Prostate gland (tissue), 2 donors: ENCODE data around the gene CMTM8. TPM values are rescaled to one million over a fixed set of nuclear protein-coding genes. Genes with fewer than 3 reads are reported as not detected.

Experiments
- DNase-seq: peaks from one replicate; pipeline ENCODE4 v3.0.0-alpha.2; 2019; ENCODE audit warnings: low spot score
- H3K27ac ChIP-seq, 2 donors: fragments of 200-600 bp; sonication (generic); 2 replicates each; pipeline ENCODE4 v1.5.1; 2017 to 2019
- H3K27me3 ChIP-seq: fragments of 200-600 bp; sonication (generic); replicated peaks from 2 replicates; pipeline ENCODE4 v1.5.1; 2019; ENCODE audit not compliant: insufficient read depth
- H3K36me3 ChIP-seq, 2 donors: fragments of 200-600 bp; sonication (generic); 1 replicate in 1 of 2; 2 replicates in 1 of 2; pipeline versions ENCODE4 v1.5.1 to v1.8.1; 2017 to 2019
- H3K4me1 ChIP-seq: fragments of 200-600 bp; sonication (generic); replicated peaks from 2 replicates; pipeline ENCODE4 v1.5.1; 2019
- H3K4me3 ChIP-seq, 2 donors: fragments of 200-600 bp; sonication (generic); 2 replicates each; pipeline ENCODE4 v1.5.1; 2017 to 2019
- H3K9me3 ChIP-seq: fragments of 200-600 bp; sonication (generic); 2 replicates; pipeline ENCODE4 v1.5.1; 2017
- CTCF ChIP-seq, 4 experiments: fragments of 200-600 bp in 2 of 4; fragments of 450-650 bp in 2 of 4; sonication (generic) in 2 of 4; IDR thresholded peaks; 1 replicate in 3 of 4; 2 replicates in 1 of 4; pipeline ENCODE4 v1.5.1; 2016 to 2019; ENCODE audit warnings: antibody characterized with exemption in 4 of 4, mild to moderate bottlenecking in 2 of 4, moderate library complexity in 2 of 4
- POLR2A ChIP-seq: fragments of 450-650 bp; IDR thresholded peaks from one replicate; pipeline ENCODE4 v1.6.1; 2016; ENCODE audit warnings: antibody characterized with exemption, mild to moderate bottlenecking
- POLR2AphosphoS5 ChIP-seq: sonication (generic); formaldehyde crosslinking; IDR thresholded peaks from one replicate; pipeline ENCODE4 v1.6.1; 2017; ENCODE audit warnings: antibody characterized with exemption
- WGBS: methylation state at CpG from one replicate; pipeline ENCODE4 v1.1.5; 2018; 5-methylcytosine and 5-hydroxymethylcytosine counted together
- intact Hi-C: fragments of 100-400 bp; cut with DNase I; formaldehyde crosslinking; loops from one replicate; pipeline ENCODE4 v1.14.2; 2022
- total RNA-seq, 2 donors: library from RNA; depleted of rRNA; stranded (reverse); fragments of >200 nt; gene quantifications; one replicate each; pipeline ENCODE4 v1.1.0, GENCODE V29; 2016

The CMTM8 gene
- total RNA-seq, 2 donors from 2014 or later, result 28.8 to 30.3 TPM

GRCh38 chr3:32347343-32348125, 109.1 kb downstream of the CMTM8 start:
- intact Hi-C loops, result no loop called here
- TF ChIP-seq POLR2AphosphoS5 (no peak), POLR2A (no peak), CTCF (IDR thresholded peaks at IDR 0.05) (no peak)
- DNase-seq, result no peak
- H3K9me3 ChIP-seq, result no peaks in the 10 kb centered on the region
- H3K27me3 ChIP-seq, result no peaks in the 10 kb centered on the region
- no peak overlapping the region for H3K27ac ChIP-seq
- no peaks in the 10 kb centered on the region for H3K36me3 ChIP-seq
- 59% methylated on average over 11 of the region's 11 CpGs for WGBS
- no peak overlapping the region for H3K4me3 ChIP-seq
- no peaks in the 10 kb centered on the region for H3K4me1 ChIP-seq

GRCh38 chr3:32349184-32349583, 110.7 kb downstream of the CMTM8 start:
- no peak for TF ChIP-seq CTCF (IDR thresholded peaks at IDR 0.05)
- no peak for TF ChIP-seq POLR2A
- no peak for TF ChIP-seq POLR2AphosphoS5

GRCh38 chr3:32352563-32352962, 114.1 kb downstream of the CMTM8 start:
- H3K4me1 ChIP-seq, result peaks cover 5% of the 10 kb centered on the region
- no peak overlapping the region for H3K4me3 ChIP-seq
- TF ChIP-seq POLR2A (no peak), POLR2AphosphoS5 (peak; percentile 41)
- no peaks in the 10 kb centered on the region for H3K36me3 ChIP-seq
- no peak overlapping the region for H3K27ac ChIP-seq
- H3K9me3 ChIP-seq, result no peaks in the 10 kb centered on the region
- intact Hi-C loops, result no loop called here
- peak; percentile 20 for DNase-seq
- no peaks in the 10 kb centered on the region for H3K27me3 ChIP-seq

More at GRCh38 chr3:32349184-32349583, 110.7 kb downstream of the CMTM8 start:
- no peaks in the 10 kb centered on the region for H3K27me3 ChIP-seq
- DNase-seq, result no peak
- H3K4me1 ChIP-seq, result no peaks in the 10 kb centered on the region
- H3K27ac ChIP-seq, result no peak overlapping the region
- H3K36me3 ChIP-seq, result no peaks in the 10 kb centered on the region
- H3K4me3 ChIP-seq, result no peak overlapping the region
- WGBS, result 70% methylated on average over 2 of the region's 2 CpGs
- no peaks in the 10 kb centered on the region for H3K9me3 ChIP-seq
- intact Hi-C loops, result no loop called here

GRCh38 chr3:32353351-32353750, 114.9 kb downstream of the CMTM8 start:
- TF ChIP-seq POLR2A (no peak), POLR2AphosphoS5 (no peak), CTCF (IDR thresholded peaks at IDR 0.05) (no peak)

GRCh38 chr3:32354362-32354778, 115.9 kb downstream of the CMTM8 start:
- Histone ChIP-seq H3K36me3 (no peaks in the 10 kb centered on the region), H3K4me3 (no peak overlapping the region), H3K4me1 (peaks cover 5% of the 10 kb centered on the region), H3K27ac (no peak overlapping the region), H3K9me3 (no peaks in the 10 kb centered on the region), H3K27me3 (no peaks in the 10 kb centered on the region)
- peak; percentile 11 for DNase-seq
- no peak for TF ChIP-seq POLR2AphosphoS5
- TF ChIP-seq CTCF (IDR thresholded peaks at IDR 0.05), result no peak
- no peak for TF ChIP-seq POLR2A
- WGBS, result 17% methylated on average over 8 of the region's 8 CpGs
- intact Hi-C loops, result no loop called here

More at GRCh38 chr3:32353351-32353750, 114.9 kb downstream of the CMTM8 start:
- Histone ChIP-seq H3K27me3 (no peaks in the 10 kb centered on the region), H3K4me1 (peaks cover 5% of the 10 kb centered on the region), H3K27ac (no peak overlapping the region), H3K4me3 (no peak overlapping the region), H3K9me3 (no peaks in the 10 kb centered on the region), H3K36me3 (no peaks in the 10 kb centered on the region)
- 97% methylated on average over 2 of the region's 2 CpGs for WGBS
- DNase-seq, result no peak
- intact Hi-C loops, result no loop called here
